WTC11 (cell line): ENCODE measurements around the gene PLEKHM3. TPM values are rescaled to one million over a fixed set of nuclear protein-coding genes. Genes with fewer than 3 reads are reported as not detected.

Experiments
- ATAC-seq: fragments of 200-7000 bp; cut with Tn5 transposase; 2 replicates; pipeline ENCODE4 v1.10.0; 2021; ENCODE audit warnings: mild to moderate bottlenecking, moderate library complexity
- CTCF ChIA-PET: fragments of 300-600 bp; sonication (Branson Sonifier 250); formaldehyde crosslinking; loops from one replicate; lab custom pipeline; 2021; ENCODE audit warnings: antibody characterized with exemption; lab: Charles Lee
- POLR2A ChIA-PET: fragments of 350-600 bp; sonication (Branson Sonifier 250); formaldehyde crosslinking; loops from one replicate; lab custom pipeline; 2021; ENCODE audit warnings: antibody characterized with exemption; lab: Charles Lee
- DNase-seq: peaks from one replicate; pipeline ENCODE4 v3.0.0; 2021; ENCODE audit warnings: low spot score
- H3K27ac Mint-ChIP-seq: 2 replicates; pipeline ENCODE4 v1.8.0; 2021; ENCODE audit warnings: mixed read lengths
- H3K27me3 Mint-ChIP-seq: 2 replicates; pipeline ENCODE4 v1.8.0; 2021; ENCODE audit warnings: low read depth, mild to moderate bottlenecking, moderate library complexity, mixed read lengths
- H3K36me3 Mint-ChIP-seq: 2 replicates; pipeline ENCODE4 v1.8.0; 2021; ENCODE audit warnings: mixed read lengths
- H3K4me1 Mint-ChIP-seq: 2 replicates; pipeline ENCODE4 v1.8.0; 2022; ENCODE audit warnings: mixed read lengths
- H3K4me3 Mint-ChIP-seq: 2 replicates; pipeline ENCODE4 v1.8.0; 2021; ENCODE audit warnings: mild to moderate bottlenecking, moderate library complexity, mixed read lengths
- H3K9me3 Mint-ChIP-seq: 2 replicates; pipeline ENCODE4 v1.8.0; 2021; ENCODE audit warnings: mixed read lengths
- AFF4 ChIP-seq: sonication (generic); formaldehyde crosslinking; IDR thresholded peaks from 2 replicates; pipeline ENCODE4 v1.8.1; 2023; ENCODE audit warnings: mild to moderate bottlenecking, missing genetic modification reagents, borderline replicate concordance
- ATF1 ChIP-seq: sonication (generic); formaldehyde crosslinking; IDR thresholded peaks from 2 replicates; pipeline ENCODE4 v1.8.1; 2023; ENCODE audit warnings: mild to moderate bottlenecking, moderate library complexity, missing genetic modification reagents
- ESRRA ChIP-seq: sonication (generic); formaldehyde crosslinking; IDR thresholded peaks from 2 replicates; pipeline ENCODE4 v1.8.1; 2022; ENCODE audit warnings: mild to moderate bottlenecking, missing genetic modification reagents, borderline replicate concordance
- ETV6 ChIP-seq: sonication (generic); formaldehyde crosslinking; IDR thresholded peaks from 2 replicates; pipeline ENCODE4 v1.8.1; 2022; ENCODE audit warnings: mild to moderate bottlenecking, missing genetic modification reagents
- FOXK1 ChIP-seq: sonication (generic); formaldehyde crosslinking; IDR thresholded peaks from 2 replicates; pipeline ENCODE4 v1.8.0; 2022; ENCODE audit warnings: mild to moderate bottlenecking, moderate library complexity, missing genetic modification reagents
- JUN ChIP-seq: sonication (generic); formaldehyde crosslinking; IDR thresholded peaks from 2 replicates; pipeline ENCODE4 v1.8.0; 2023; ENCODE audit warnings: mild to moderate bottlenecking, missing genetic modification reagents
- MLX ChIP-seq: sonication (generic); formaldehyde crosslinking; IDR thresholded peaks from 2 replicates; pipeline ENCODE4 v1.8.1; 2023; ENCODE audit warnings: mild to moderate bottlenecking, missing genetic modification reagents, moderate library complexity
- MXD4 ChIP-seq: fragments of 250-450 bp; sonication (Bioruptor Pico); IDR thresholded peaks from 2 replicates; pipeline ENCODE4 v1.8.0; 2021; ENCODE audit warnings: mild to moderate bottlenecking, moderate library complexity, borderline replicate concordance
- NR2C2 ChIP-seq: sonication (generic); formaldehyde crosslinking; IDR thresholded peaks from 2 replicates; pipeline ENCODE4 v1.8.0; 2022; ENCODE audit warnings: mild to moderate bottlenecking, missing genetic modification reagents
- OVOL2 ChIP-seq: fragments of 250-450 bp; sonication (Bioruptor Pico); IDR thresholded peaks from 2 replicates; pipeline ENCODE4 v1.9.0; 2021; ENCODE audit warnings: mild to moderate bottlenecking, borderline replicate concordance
- PREB ChIP-seq: sonication (generic); formaldehyde crosslinking; IDR thresholded peaks from 2 replicates; pipeline ENCODE4 v1.8.1; 2022; ENCODE audit warnings: mild to moderate bottlenecking, missing genetic modification reagents, moderate library complexity, borderline replicate concordance
- SMAD3 ChIP-seq: sonication (generic); formaldehyde crosslinking; IDR thresholded peaks from 2 replicates; pipeline ENCODE4 v1.8.0; 2022; ENCODE audit warnings: missing genetic modification reagents, mild to moderate bottlenecking, borderline replicate concordance
- TP53 ChIP-seq: sonication (generic); formaldehyde crosslinking; IDR thresholded peaks from 2 replicates; pipeline ENCODE4 v1.8.1; 2023; ENCODE audit warnings: mild to moderate bottlenecking, missing genetic modification reagents
- USF1 ChIP-seq: sonication (generic); formaldehyde crosslinking; IDR thresholded peaks from 2 replicates; pipeline ENCODE4 v1.8.0; 2022; ENCODE audit warnings: mild to moderate bottlenecking, missing genetic modification reagents
- ZNF281 ChIP-seq: sonication (generic); formaldehyde crosslinking; IDR thresholded peaks from 2 replicates; pipeline ENCODE4 v1.8.0; 2023; ENCODE audit warnings: mild to moderate bottlenecking, missing genetic modification reagents
- ZNF396 ChIP-seq: fragments of 250-450 bp; sonication (Bioruptor Pico); IDR thresholded peaks from 2 replicates; pipeline ENCODE4 v1.8.0; 2021; ENCODE audit warnings: mild to moderate bottlenecking, moderate library complexity, borderline replicate concordance
- ZNF425 ChIP-seq: fragments of 250-450 bp; sonication (Bioruptor Pico); conservative IDR thresholded peaks from 2 replicates; pipeline ENCODE4 v1.9.0; 2021; ENCODE audit warnings: mild to moderate bottlenecking
- ZNF512 ChIP-seq: sonication (generic); formaldehyde crosslinking; IDR thresholded peaks from 2 replicates; pipeline ENCODE4 v1.8.1; 2022; ENCODE audit warnings: missing genetic modification reagents, borderline replicate concordance
- ZSCAN18 ChIP-seq: fragments of 250-450 bp; sonication (Bioruptor Pico); IDR thresholded peaks from 2 replicates; pipeline ENCODE4 v2.1.2; 2022; ENCODE audit warnings: mild to moderate bottlenecking, moderate library complexity
- total RNA-seq: library from RNA; stranded (reverse); gene quantifications from 3 replicates; pipeline ENCODE4 v1.2.3, GENCODE V29; 2021

Gene PLEKHM3
- total RNA-seq, 1 experiment from 2014 or later = 5.8 TPM

- Mint-ChIP-seq H3K27me3 (no peaks in the 10 kb centered on the region), H3K4me3 (no peak overlapping the region), H3K4me1 (peaks cover 29% of the 10 kb centered on the region), H3K27ac (peak overlapping the region; percentile 78), H3K9me3 (no peaks in the 10 kb centered on the region), H3K36me3 (no peaks in the 10 kb centered on the region)
- ATAC-seq = peak; percentile 87
- CTCF ChIA-PET = interaction anchor here (0.6 to 3.6 kb wide), 92 partner anchors 9 to 1192 kb away, joined by 3 to 95 read pairs (median 5); partner anchors contain the start of genes CCNYL1, FZD5, METTL21A and PLEKHM3
- POLR2A ChIA-PET = interaction anchor here (0.5 to 1.2 kb wide), 3 partner anchors 274 to 488 kb away, joined by 4 to 7 read pairs (median 5); partner anchors contain the start of gene CCNYL1
- DNase-seq = peak; percentile 78
- no peak for TF ChIP-seq AFF4
- TF ChIP-seq JUN (CRISPR knock-in tag) = no peak
- no peak for TF ChIP-seq SMAD3 (CRISPR knock-in tag)
- no peak for TF ChIP-seq MXD4 (CRISPR knock-in tag)
- peak; percentile 39; the same call in 1 of the 2 replicates for TF ChIP-seq ZNF396 (CRISPR knock-in tag)
- no peak for TF ChIP-seq TP53 (CRISPR knock-in tag)
- no peak for TF ChIP-seq ZNF512
- no peak for TF ChIP-seq NR2C2 (CRISPR knock-in tag)
- no peak for TF ChIP-seq PREB
- no peak for TF ChIP-seq FOXK1
- TF ChIP-seq ZSCAN18 (CRISPR knock-in tag) = no peak
- no peak for TF ChIP-seq ZNF425 (CRISPR knock-in tag)
- TF ChIP-seq ESRRA (CRISPR knock-in tag) = no peak
- no peak for TF ChIP-seq ATF1 (CRISPR knock-in tag)
- TF ChIP-seq USF1 = no peak
- TF ChIP-seq OVOL2 (CRISPR knock-in tag) = no peak
- TF ChIP-seq ETV6 = 0 out of 2 replicates have a peak, but pooled peaks have one; percentile 40
- TF ChIP-seq ZNF281 (CRISPR knock-in tag) = no peak
- no peak for TF ChIP-seq MLX (CRISPR knock-in tag)
Observed at GRCh38 chr2:208040199-208041171, 15.2 kb upstream of the PLEKHM3 start.
